ENCODE results near the gene NKAIN4.

NKAIN4 gene

GRCh38 chr20:63270606-63271325 is 16.5 kb upstream of the NKAIN4 start:
- Histone ChIP-seq H3K4me1 (ENCODE audit: control insufficient read depth, insufficient read depth, low read length) (peaks cover 25% of the 10 kb centered on the region), H3K4me3 (ENCODE audit: low read length) (no peak overlapping the region), H3K9ac (ENCODE audit: low read length) (no peak overlapping the region), H3K9me3 (ENCODE audit: control insufficient read depth, low read length) (no peaks in the 10 kb centered on the region), H3K36me3 (ENCODE audit: control insufficient read depth, insufficient read depth, low read length, severe bottlenecking) (peaks cover under 1% of the 10 kb centered on the region), H3K27me3 (replicated peaks; ENCODE audit: control insufficient read depth, insufficient read depth, low read length) (peaks cover 19% of the 10 kb centered on the region)
- peak; percentile 16 for DNase-seq (ENCODE audit: low read depth)

- H3K4me3 ChIP-seq (ENCODE audit: low read length) = no peak overlapping the region
- H3K4me1 ChIP-seq (ENCODE audit: control insufficient read depth, insufficient read depth, low read length) = peaks cover 25% of the 10 kb centered on the region
- no peaks in the 10 kb centered on the region for H3K9me3 ChIP-seq (ENCODE audit: control insufficient read depth, low read length)
- DNase-seq (ENCODE audit: low read depth) = no peak
- peaks cover 24% of the 10 kb centered on the region for H3K27me3 ChIP-seq (replicated peaks; ENCODE audit: control insufficient read depth, insufficient read depth, low read length)
- H3K36me3 ChIP-seq (ENCODE audit: control insufficient read depth, insufficient read depth, low read length, severe bottlenecking) = no peaks in the 10 kb centered on the region
- no peak overlapping the region for H3K9ac ChIP-seq (ENCODE audit: low read length)
Observed at GRCh38 chr20:63269724-63270123, 15.5 kb upstream of the NKAIN4 start.

GRCh38 chr20:63268671-63269439 is 14.6 kb upstream of the NKAIN4 start:
- H3K27me3 ChIP-seq (replicated peaks; ENCODE audit: control insufficient read depth, insufficient read depth, low read length) = peaks cover 28% of the 10 kb centered on the region
- DNase-seq (ENCODE audit: low read depth) = no peak
- H3K36me3 ChIP-seq (ENCODE audit: control insufficient read depth, insufficient read depth, low read length, severe bottlenecking) = no peaks in the 10 kb centered on the region
- peaks cover 18% of the 10 kb centered on the region for H3K4me1 ChIP-seq (ENCODE audit: control insufficient read depth, insufficient read depth, low read length)
- H3K4me3 ChIP-seq (ENCODE audit: low read length) = no peak overlapping the region
- no peaks in the 10 kb centered on the region for H3K9me3 ChIP-seq (ENCODE audit: control insufficient read depth, low read length)
- no peak overlapping the region for H3K9ac ChIP-seq (ENCODE audit: low read length)

- Histone ChIP-seq H3K9me3 (ENCODE audit: control insufficient read depth, low read length) (no peaks in the 10 kb centered on the region), H3K9ac (ENCODE audit: low read length) (no peak overlapping the region), H3K4me3 (ENCODE audit: low read length) (no peak overlapping the region), H3K36me3 (ENCODE audit: control insufficient read depth, insufficient read depth, low read length, severe bottlenecking) (no peaks in the 10 kb centered on the region), H3K27me3 (replicated peaks; ENCODE audit: control insufficient read depth, insufficient read depth, low read length) (peaks cover 28% of the 10 kb centered on the region), H3K4me1 (ENCODE audit: control insufficient read depth, insufficient read depth, low read length) (peaks cover 13% of the 10 kb centered on the region)
- no peak for DNase-seq (ENCODE audit: low read depth)
Observed at GRCh38 chr20:63268256-63268655, 14.0 kb upstream of the NKAIN4 start.

GRCh38 chr20:63267691-63268090 is 13.4 kb upstream of the NKAIN4 start:
- peak; percentile 13 for DNase-seq (ENCODE audit: low read depth)
- Histone ChIP-seq H3K4me3 (ENCODE audit: low read length) (no peak overlapping the region), H3K4me1 (ENCODE audit: control insufficient read depth, insufficient read depth, low read length) (peaks cover 13% of the 10 kb centered on the region), H3K36me3 (ENCODE audit: control insufficient read depth, insufficient read depth, low read length, severe bottlenecking) (no peaks in the 10 kb centered on the region), H3K9me3 (ENCODE audit: control insufficient read depth, low read length) (no peaks in the 10 kb centered on the region), H3K27me3 (replicated peaks; ENCODE audit: control insufficient read depth, insufficient read depth, low read length) (peaks cover 28% of the 10 kb centered on the region), H3K9ac (ENCODE audit: low read length) (no peak overlapping the region)

- H3K9ac ChIP-seq (ENCODE audit: low read length) = no peak overlapping the region
Observed at GRCh38 chr20:63265891-63266515, 11.7 kb upstream of the NKAIN4 start.

GRCh38 chr20:63264519-63264918 is 10.3 kb upstream of the NKAIN4 start:
- Histone ChIP-seq H3K9me3 (ENCODE audit: control insufficient read depth, low read length) (peaks cover under 1% of the 10 kb centered on the region), H3K9ac (ENCODE audit: low read length) (no peak overlapping the region), H3K4me1 (ENCODE audit: control insufficient read depth, insufficient read depth, low read length) (peaks cover 12% of the 10 kb centered on the region)

More at GRCh38 chr20:63265891-63266515, 11.7 kb upstream of the NKAIN4 start:
- H3K27me3 ChIP-seq (replicated peaks; ENCODE audit: control insufficient read depth, insufficient read depth, low read length) = peaks cover 32% of the 10 kb centered on the region
- H3K4me1 ChIP-seq (ENCODE audit: control insufficient read depth, insufficient read depth, low read length) = peaks cover 12% of the 10 kb centered on the region
- peak; percentile 91 for DNase-seq (ENCODE audit: low read depth)
- no peak overlapping the region for H3K4me3 ChIP-seq (ENCODE audit: low read length)
- no peaks in the 10 kb centered on the region for H3K36me3 ChIP-seq (ENCODE audit: control insufficient read depth, insufficient read depth, low read length, severe bottlenecking)
- H3K9me3 ChIP-seq (ENCODE audit: control insufficient read depth, low read length) = no peaks in the 10 kb centered on the region

GRCh38 chr20:63264000-63264399 is 9.7 kb upstream of the NKAIN4 start:
- H3K27me3 ChIP-seq (replicated peaks; ENCODE audit: control insufficient read depth, insufficient read depth, low read length) = peaks cover 42% of the 10 kb centered on the region
- H3K9me3 ChIP-seq (ENCODE audit: control insufficient read depth, low read length) = peaks cover 4% of the 10 kb centered on the region
- no peak overlapping the region for H3K9ac ChIP-seq (ENCODE audit: low read length)
- peaks cover 12% of the 10 kb centered on the region for H3K4me1 ChIP-seq (ENCODE audit: control insufficient read depth, insufficient read depth, low read length)
- DNase-seq (ENCODE audit: low read depth) = no peak
- no peak overlapping the region for H3K4me3 ChIP-seq (ENCODE audit: low read length)
- H3K36me3 ChIP-seq (ENCODE audit: control insufficient read depth, insufficient read depth, low read length, severe bottlenecking) = no peaks in the 10 kb centered on the region

More at GRCh38 chr20:63264519-63264918, 10.3 kb upstream of the NKAIN4 start:
- Histone ChIP-seq H3K36me3 (ENCODE audit: control insufficient read depth, insufficient read depth, low read length, severe bottlenecking) (no peaks in the 10 kb centered on the region), H3K4me3 (ENCODE audit: low read length) (no peak overlapping the region), H3K27me3 (replicated peaks; ENCODE audit: control insufficient read depth, insufficient read depth, low read length) (peaks cover 41% of the 10 kb centered on the region)
- DNase-seq (ENCODE audit: low read depth) = no peak

- H3K4me1 ChIP-seq (ENCODE audit: control insufficient read depth, insufficient read depth, low read length) = peaks cover 9% of the 10 kb centered on the region
- H3K4me3 ChIP-seq (ENCODE audit: low read length) = no peak overlapping the region
- H3K27me3 ChIP-seq (replicated peaks; ENCODE audit: control insufficient read depth, insufficient read depth, low read length) = peaks cover 43% of the 10 kb centered on the region
- no peaks in the 10 kb centered on the region for H3K36me3 ChIP-seq (ENCODE audit: control insufficient read depth, insufficient read depth, low read length, severe bottlenecking)
- DNase-seq (ENCODE audit: low read depth) = no peak
- H3K9me3 ChIP-seq (ENCODE audit: control insufficient read depth, low read length) = peaks cover 4% of the 10 kb centered on the region
- H3K9ac ChIP-seq (ENCODE audit: low read length) = no peak overlapping the region
Observed at GRCh38 chr20:63262836-63263235, 8.6 kb upstream of the NKAIN4 start.

GRCh38 chr20:63261795-63262528 is 7.7 kb upstream of the NKAIN4 start:
- Histone ChIP-seq H3K9ac (ENCODE audit: low read length) (no peak overlapping the region), H3K36me3 (ENCODE audit: control insufficient read depth, insufficient read depth, low read length, severe bottlenecking) (no peaks in the 10 kb centered on the region), H3K4me3 (ENCODE audit: low read length) (no peak overlapping the region), H3K4me1 (ENCODE audit: control insufficient read depth, insufficient read depth, low read length) (peaks cover 9% of the 10 kb centered on the region), H3K9me3 (ENCODE audit: control insufficient read depth, low read length) (peaks cover 4% of the 10 kb centered on the region), H3K27me3 (replicated peaks; ENCODE audit: control insufficient read depth, insufficient read depth, low read length) (peaks cover 45% of the 10 kb centered on the region)
- DNase-seq (ENCODE audit: low read depth) = no peak
